Loucy (cell line): Measurements from ENCODE around the gene SMC4.

Experiments used
- CTCF ChIP-seq: fragments of 200-600 bp; sonication (generic); conservative IDR thresholded peaks from 2 replicates; pipeline ENCODE4 v1.5.1; 2014; ENCODE audit warnings: mild to moderate bottlenecking, antibody characterized with exemption, low read length
- EZH2phosphoT487 ChIP-seq: fragments of 200-600 bp; IDR thresholded peaks from 2 replicates; pipeline ENCODE4 v1.6.1; 2018; ENCODE audit warnings: antibody characterized with exemption, mild to moderate bottlenecking, moderate library complexity, borderline replicate concordance

- TF ChIP-seq CTCF: no peak
- no peak for TF ChIP-seq EZH2phosphoT487
Measured at GRCh38 chr3:160451602-160452001, 52.2 kb downstream of the SMC4 start.
